HG02885 (cell line): ENCODE measurements around the gene ITGA5.

Experiments
- ATAC-seq: cut with Tn5 transposase; IDR thresholded peaks from one replicate; pipeline ENCODE4 v1.9.1; 2021; ENCODE audit warnings: mild to moderate bottlenecking; ENCODE audit not compliant: unreplicated experiment, poor library complexity

ITGA5 gene

DNA sequence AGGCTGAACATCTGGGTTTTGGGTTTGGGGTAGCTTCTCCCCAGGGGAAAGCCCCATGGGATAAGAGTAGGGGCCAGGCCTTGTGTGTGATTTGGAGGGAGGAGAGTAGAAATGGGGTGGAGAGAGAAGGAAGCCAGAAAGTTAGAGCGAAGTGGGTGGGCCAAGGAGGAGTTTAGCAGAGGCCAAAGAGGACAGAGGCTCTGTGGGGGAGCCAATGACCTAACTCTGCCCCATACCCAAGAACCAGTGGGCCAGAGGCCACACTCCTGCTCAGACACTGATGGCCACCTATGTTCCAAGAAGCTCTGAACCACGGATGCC is 43.8 kb downstream of the ITGA5 start:
- ATAC-seq: no peak

DNA sequence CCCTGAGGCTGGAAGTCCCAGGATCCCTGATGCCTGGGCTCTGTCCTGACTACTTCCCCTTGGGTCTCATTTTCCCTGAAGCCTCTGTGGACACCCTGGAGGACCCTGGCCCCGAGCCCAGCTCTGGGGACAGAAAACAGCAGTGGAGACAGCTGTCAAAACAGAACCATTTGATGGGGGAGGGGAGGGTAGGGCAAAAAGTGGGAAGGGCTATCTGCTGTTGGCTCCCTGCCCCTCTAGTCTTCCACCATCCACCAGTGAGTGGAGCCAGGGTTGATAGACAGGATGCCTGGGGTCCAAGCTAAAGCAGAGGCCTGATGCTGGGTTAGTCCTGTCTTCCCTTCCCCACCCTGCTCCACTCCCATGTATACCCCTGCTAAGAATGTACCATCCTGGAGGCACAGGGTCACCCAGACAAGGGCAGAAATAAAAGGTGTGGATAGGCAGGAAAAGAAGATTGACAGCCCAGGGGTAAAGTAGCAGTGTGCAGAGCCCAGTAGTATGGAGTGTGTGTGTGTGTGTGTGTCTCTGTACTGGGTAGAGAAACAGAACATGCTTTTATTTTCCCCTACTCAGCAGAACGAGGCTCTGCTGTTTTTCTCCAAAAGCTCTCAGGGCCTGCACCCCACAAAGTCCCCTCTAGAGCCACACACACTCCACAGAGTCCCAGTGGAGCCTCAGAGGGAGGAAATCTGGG is 44.4 kb downstream of the ITGA5 start:
- ATAC-seq: no peak

GRCh38 chr12:54373649-54374561 is 45.2 kb downstream of the ITGA5 start:
- ATAC-seq: no peak

GRCh38 chr12:54372113-54372806 is 46.8 kb downstream of the ITGA5 start:
- ATAC-seq: no peak

DNA sequence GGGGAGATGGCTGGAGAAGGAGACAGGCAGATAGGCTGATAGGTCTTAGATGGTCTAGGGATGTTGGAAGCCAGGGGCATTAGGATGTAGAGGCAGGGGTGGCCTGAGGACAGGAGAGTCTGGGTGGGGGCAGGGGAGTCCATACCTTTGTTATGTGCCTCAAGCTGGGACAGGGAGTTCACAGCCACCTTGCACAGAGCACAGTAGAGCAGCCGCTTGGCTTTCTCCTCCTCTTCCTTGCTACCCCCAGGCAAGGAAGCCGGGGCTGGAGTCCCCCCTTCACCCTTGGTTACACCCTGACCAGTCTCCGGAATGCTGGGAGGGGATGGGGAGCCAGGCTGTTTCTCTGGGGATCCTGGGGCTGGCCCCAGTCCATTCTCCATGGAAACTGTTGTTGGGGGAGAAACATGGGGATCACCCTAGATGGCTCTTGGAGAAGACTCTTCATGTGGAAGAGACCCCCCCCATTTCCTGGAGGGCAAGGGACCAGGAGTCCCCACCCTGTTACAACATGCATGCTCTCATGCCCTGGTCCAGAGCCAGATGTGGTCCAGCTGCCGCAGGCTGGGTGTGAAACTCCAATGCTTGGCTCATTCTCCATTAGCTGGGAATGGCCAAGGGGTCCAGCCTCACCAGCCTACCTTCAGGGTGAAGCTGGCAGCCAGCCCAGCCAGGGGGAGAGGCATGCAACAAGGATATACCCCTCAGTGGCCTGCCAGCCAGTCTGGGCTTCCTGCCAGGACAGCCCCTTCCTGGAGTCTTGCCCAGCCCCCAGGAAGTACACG is 47.5 kb downstream of the ITGA5 start:
- ATAC-seq: no peak

DNA sequence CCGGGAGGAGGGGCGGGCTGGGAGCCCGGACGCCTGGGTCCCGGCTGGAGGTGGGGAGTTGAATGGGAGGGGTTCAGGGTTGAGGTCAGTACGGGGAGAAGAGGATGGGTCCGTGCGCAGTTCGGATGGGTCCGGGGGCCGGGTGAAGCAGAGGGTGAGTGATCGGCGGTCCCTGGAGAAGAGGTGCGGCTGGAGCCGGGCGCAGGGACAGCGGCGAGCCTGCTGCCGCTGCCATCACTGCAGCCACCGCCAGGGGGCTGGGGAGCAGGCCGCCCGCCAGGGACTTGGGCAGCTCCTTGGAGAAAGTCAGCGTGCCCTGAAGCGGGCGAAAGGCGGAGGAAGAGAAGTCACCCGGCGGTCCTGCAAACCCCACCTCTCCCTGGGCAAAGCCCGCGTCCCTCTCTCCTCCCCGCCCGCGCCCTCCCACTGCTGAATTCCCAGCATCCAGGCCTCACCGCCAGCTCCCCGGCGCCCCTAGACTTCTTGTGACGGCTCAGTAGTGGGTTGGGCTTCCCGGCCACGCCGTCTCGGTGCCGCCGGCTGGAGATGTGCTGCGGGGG is 48.8 kb downstream of the ITGA5 start:
- peak; percentile 43 for ATAC-seq

- ATAC-seq: no peak
Observed at GRCh38 chr12:54369597-54370131, 49.4 kb downstream of the ITGA5 start.

GRCh38 chr12:54368709-54369596 is 50.1 kb downstream of the ITGA5 start:
- peak; percentile 75 for ATAC-seq

GRCh38 chr12:54368025-54368708 is 50.9 kb downstream of the ITGA5 start:
- ATAC-seq: peak; percentile 24

DNA sequence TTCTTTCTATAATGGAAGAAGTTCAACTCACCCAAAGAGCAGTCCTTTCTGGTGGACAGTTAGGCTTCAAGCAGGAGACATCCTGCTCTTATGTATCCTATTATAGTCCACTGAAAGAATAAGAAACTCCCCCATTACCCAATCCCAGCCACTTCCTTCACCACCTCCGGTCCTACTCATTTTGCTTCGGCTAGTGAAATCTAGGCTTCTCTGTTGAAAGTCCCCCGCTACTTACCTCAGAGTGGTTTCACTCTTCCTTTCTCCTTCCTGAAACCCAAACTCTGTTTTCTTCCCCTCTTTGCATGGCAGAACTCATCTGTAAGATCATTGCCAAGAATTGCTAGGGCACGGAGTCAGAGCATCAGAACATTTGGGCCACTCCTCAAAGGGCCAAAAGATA is 54.7 kb downstream of the ITGA5 start, which contains the start of gene GPR84:
GPR84 (minus strand) TSS at position 74 of the 400 bp plus-strand sequence. CDS start 635 bp downstream, outside the sequence.
- peak; percentile 57 for ATAC-seq

- no peak for ATAC-seq
Observed at GRCh38 chr12:54363618-54364017, 55.4 kb downstream of the ITGA5 start.

DNA sequence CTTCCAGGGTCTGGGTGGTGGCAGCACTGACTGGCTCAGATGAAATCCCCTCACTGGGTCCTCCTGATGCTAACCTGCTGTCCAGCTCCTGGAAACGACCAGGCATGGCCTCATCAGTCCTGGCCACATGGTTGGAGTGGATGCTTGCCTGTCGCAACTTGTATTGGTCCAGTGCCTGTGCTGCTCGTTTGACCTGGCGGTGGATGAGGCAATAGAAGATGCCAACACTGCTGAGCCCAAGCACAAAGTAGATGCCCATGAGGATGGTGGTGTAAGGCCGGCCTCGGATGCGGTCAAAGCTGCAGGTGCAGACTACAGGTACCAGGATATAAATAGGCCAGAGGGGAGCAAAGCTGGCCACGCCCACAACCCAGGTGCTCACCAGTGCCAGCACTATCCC is 56.0 kb downstream of the ITGA5 start:
- no peak for ATAC-seq

DNA sequence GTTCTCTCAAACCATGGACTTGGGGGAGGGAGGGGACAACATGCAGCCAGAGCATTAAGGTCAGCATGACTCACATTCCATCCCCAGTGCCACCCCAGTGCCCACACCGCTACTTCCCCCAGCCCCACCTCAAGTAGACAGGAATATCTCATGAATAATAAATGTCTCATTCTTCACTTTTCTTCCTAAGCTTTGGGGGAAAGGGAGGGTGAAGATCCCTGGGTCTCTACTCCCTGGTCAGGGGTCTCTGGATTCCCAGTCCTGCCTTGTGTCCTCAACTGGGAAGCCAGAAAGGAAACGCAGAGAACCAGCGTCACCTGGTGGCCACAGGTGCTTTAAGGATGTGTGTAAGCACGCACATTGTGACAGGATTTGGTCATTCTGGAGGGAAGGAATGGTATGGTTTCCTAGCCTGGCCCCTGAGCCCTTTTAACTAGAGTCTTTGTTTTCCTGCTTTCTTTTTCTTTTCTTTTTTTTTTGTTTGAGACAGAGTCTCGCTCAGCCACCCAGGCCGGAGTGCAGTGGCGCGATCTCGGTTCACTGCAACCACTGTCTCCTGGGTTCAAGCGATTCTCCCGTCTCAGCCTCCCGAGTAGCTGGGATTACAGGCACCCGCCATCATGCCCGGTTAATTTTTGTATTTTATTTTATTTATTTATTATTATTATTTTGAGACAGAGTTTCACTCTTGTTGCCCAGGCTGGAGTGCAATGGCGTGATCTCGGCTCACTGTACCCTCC is 58.2 kb downstream of the ITGA5 start:
- ATAC-seq: no peak

- ATAC-seq: no peak
Observed at GRCh38 chr12:54359762-54360351, 59.2 kb downstream of the ITGA5 start.

DNA sequence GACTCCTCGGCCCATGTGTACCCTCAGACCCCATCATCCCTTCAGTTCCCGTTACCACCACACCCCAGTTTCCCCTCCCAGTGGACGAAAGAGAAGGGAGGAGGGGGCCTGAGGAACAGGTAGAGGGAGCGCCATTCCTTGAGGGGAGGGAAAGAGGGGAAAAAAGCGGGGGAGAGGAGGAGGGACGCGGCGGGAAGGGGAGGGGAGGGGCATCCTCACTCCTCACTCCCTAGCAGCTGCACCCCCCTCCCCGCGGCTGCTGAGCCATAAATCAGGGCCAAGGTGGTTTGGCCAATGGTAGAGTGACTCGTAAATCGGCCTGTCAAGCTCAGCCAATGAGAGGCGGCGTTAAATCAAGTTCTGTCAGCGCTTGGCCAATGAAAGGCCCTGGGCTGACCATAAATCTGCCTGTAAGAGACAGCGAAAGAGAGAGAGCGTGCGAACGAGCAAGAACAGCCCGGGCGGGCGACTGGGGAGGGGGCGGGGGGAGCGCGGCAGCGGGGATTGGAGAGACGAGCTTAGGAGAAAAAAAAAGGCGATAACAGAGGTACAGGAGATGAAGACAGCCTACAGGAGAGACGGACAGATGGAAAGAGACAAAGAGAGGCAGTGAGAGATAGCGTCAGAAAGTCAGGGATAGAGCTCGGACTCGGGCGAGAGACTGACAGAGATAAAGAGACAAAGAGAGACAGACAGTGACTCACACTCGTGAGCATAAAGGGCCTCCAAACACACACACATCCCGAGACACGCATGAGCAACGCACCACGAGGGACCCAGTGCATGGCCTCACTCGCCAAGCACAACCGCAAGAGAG is 59.9 kb downstream of the ITGA5 start:
- peak; percentile 96 for ATAC-seq
